ENCODE data around the gene APEX1.

DNA sequence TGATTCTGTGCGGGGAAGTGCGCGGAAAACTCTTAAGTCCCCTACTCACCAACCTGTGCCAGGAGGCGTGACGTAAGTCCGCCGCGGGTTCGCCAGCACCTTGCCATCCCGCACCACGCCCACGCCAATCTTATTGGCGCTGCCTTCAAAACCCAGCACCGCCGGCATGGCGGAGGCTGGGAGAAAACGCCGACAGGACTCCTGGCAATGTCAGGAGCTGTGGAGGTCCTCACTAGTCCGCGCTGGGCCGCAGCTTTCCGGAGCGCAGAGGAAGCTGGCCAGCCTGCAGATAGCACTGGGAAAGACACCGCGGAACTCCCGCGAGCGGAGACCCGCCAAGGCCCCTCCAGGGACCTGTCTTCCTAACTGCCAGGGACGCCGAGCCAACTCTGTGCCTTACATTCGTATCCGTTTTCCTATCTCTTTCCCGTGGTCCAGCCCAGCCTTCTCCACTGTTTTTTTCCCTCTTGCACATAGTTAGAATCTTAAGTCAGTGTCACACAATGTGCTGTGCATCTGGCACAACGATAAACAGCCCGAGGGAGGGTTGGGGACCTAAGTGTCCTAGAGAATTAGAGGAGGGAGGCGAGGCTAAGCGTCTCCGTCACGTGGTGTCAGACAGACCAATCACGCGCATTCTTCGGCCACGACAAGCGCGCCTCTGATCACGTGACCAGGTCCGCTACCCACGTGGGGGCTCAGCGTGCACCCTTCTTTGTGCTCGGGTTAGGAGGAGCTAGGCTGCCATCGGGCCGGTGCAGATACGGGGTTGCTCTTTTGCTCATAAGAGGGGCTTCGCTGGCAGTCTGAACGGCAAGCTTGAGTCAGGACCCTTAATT, at the start of gene APEX1, which contains the start of gene OSGEP:
- TF ChIP-seq CTCF (IDR thresholded peaks at IDR 0.05) (peak in 1 of 3 donors; percentile 5), POLR2AphosphoS5 (IDR thresholded peaks at IDR 0.05) (peak; percentile 75 to 88 (median 81))
